DND-41 (cell line): Measurements from ENCODE around the gene IFT74.
A peak's percentile ranks its signal among the peaks of the same experiment; 100 is the strongest.

Experiments
- ATAC-seq: fragments of 200-7000 bp; cut with Tn5 transposase; 3 replicates; pipeline ENCODE4 v1.9.1; 2021; ENCODE audit warnings: low read depth; ENCODE audit not compliant: insufficient read depth
- DNase-seq: peaks from one replicate; pipeline ENCODE4 v3.0.0-alpha.2; 2020
- H2AFZ ChIP-seq: 2 replicates; pipeline ENCODE4 v1.6.0; 2012; ENCODE audit warnings: low read depth, low read length
- H3K27ac ChIP-seq: 2 replicates; pipeline ENCODE4 v1.5.1; 2012; ENCODE audit warnings: low read length, inconsistent platforms
- H3K27me3 ChIP-seq: fragments of 200-600 bp; sonication (generic); 2 replicates; pipeline ENCODE4 v1.6.0; 2012; ENCODE audit warnings: low read length, mild to moderate bottlenecking, inconsistent platforms; ENCODE audit not compliant: insufficient read depth, poor library complexity
- H3K36me3 ChIP-seq: 2 replicates; pipeline ENCODE4 v1.5.1; 2012; ENCODE audit warnings: low read length, inconsistent platforms; ENCODE audit not compliant: insufficient read depth
- H3K4me1 ChIP-seq: 2 replicates; pipeline ENCODE4 v1.5.1; 2012; ENCODE audit warnings: mild to moderate bottlenecking, low read length; ENCODE audit not compliant: insufficient read depth
- H3K4me2 ChIP-seq: 2 replicates; pipeline ENCODE4 v1.6.0; 2012; ENCODE audit warnings: mild to moderate bottlenecking, moderate library complexity, low read length, inconsistent platforms; ENCODE audit not compliant: insufficient read depth
- H3K4me3 ChIP-seq, 2 experiments: fragments of 200-600 bp in 1 of 2; shearing (Covaris generic) in 1 of 2; 2 replicates each; pipeline ENCODE4 v1.5.1; 2012 to 2016; ENCODE audit warnings: inconsistent platforms in 2 of 2, low read length in 2 of 2, mild to moderate bottlenecking in 2 of 2, low read depth in 1 of 2, moderate library complexity in 1 of 2
- H3K79me2 ChIP-seq: 2 replicates; pipeline ENCODE4 v1.6.0; 2012; ENCODE audit warnings: low read length, inconsistent platforms; ENCODE audit not compliant: insufficient read depth
- H3K9ac ChIP-seq: 2 replicates; pipeline ENCODE4 v1.6.0; 2012; ENCODE audit warnings: low read depth, mild to moderate bottlenecking, inconsistent platforms, low read length, moderate library complexity
- H3K9me3 ChIP-seq: 2 replicates; pipeline ENCODE4 v1.5.1; 2012; ENCODE audit warnings: low read length, moderate library complexity, mild to moderate bottlenecking, inconsistent platforms; ENCODE audit not compliant: insufficient read depth, severe bottlenecking
- H4K20me1 ChIP-seq: 2 replicates; pipeline ENCODE4 v1.6.0; 2012; ENCODE audit warnings: low read length; ENCODE audit not compliant: insufficient read depth
- EZH2 ChIP-seq: IDR thresholded peaks from 3 replicates; pipeline ENCODE4 v1.6.1; 2012; ENCODE audit warnings: borderline replicate concordance, low read depth, mild to moderate bottlenecking, moderate library complexity, low read length, inconsistent platforms; ENCODE audit not compliant: severe bottlenecking
- TF ChIP-seq, protein P1 (sequence below): IDR thresholded peaks from 2 replicates; pipeline ENCODE4 v1.5.1; 2012; ENCODE audit warnings: borderline replicate concordance, low read length, moderate library complexity, mild to moderate bottlenecking; ENCODE audit not compliant: poor library complexity, severe bottlenecking; ENCODE audit errors: extremely low read depth

IFT74 gene

DNA sequence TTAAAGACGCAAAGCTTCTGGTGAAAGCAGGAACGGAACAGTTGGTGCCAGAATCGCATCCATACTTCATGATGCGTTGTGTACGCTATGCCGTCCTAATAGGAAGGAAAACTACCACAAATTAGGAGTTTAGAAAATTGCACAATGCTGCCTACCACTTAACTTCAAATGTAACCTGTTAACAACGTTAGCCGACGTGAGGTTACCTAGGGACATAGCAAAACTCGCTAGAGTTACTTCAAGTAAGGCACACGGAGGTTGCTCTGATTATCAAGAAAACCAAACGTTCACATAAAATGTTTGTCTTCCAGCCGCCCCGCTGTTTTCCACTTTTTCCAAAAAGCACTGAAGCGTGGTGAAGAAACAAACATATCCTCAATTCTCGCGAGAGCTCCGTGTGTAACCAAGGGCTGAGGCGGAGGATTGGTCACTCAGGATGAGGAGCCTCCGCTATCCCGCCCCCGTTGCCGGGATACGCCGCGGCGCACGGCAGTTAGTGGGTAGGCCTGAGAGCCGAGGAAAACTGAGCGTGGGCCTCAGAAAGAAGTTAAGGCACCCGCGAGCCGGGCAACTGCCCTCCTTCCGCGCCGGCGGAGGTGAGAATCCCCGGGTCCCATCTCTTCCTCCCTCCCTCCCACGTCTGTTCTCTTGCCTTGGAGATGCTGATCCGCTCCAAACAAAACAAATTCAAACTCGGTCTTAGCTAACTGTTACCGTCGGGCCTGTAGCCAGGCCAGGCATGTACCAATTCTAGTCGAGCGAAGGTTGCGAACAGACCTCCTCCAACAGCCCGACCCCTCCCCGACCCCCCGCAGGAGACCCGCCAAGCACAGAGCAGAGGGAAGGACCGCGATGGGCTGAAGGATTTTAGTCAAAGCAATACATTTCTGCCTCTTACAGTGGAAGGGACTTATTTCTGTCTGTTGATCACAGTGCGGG, at the start of gene IFT74:
Gene IFT74, plus strand, starts transcription at position 492 of the 939 bp plus-strand sequence. CDS start 5,556 bp downstream, outside the sequence.
- Histone ChIP-seq H3K4me1 (peaks cover 28% of the 10 kb centered on the region), H4K20me1 (no peaks in the 10 kb centered on the region), H3K9me3 (no peaks in the 10 kb centered on the region), H3K27ac (peak within 1 kb of the TSS; percentile 95), H3K36me3 (no peaks in the 10 kb centered on the region), H3K79me2 (peaks cover 25% of the 10 kb centered on the region), H2AFZ (peak within 1 kb of the TSS; percentile 96), H3K9ac (peak within 1 kb of the TSS; percentile 75), H3K4me2 (peak within 1 kb of the TSS; percentile 70), H3K4me3 (peak within 1 kb of the TSS; percentile 38 to 67), H3K27me3 (no peaks in the 10 kb centered on the region)
- DNase-seq (peak; percentile 93), ATAC-seq (peak; percentile 99)
- TF ChIP-seq, protein P1, sequence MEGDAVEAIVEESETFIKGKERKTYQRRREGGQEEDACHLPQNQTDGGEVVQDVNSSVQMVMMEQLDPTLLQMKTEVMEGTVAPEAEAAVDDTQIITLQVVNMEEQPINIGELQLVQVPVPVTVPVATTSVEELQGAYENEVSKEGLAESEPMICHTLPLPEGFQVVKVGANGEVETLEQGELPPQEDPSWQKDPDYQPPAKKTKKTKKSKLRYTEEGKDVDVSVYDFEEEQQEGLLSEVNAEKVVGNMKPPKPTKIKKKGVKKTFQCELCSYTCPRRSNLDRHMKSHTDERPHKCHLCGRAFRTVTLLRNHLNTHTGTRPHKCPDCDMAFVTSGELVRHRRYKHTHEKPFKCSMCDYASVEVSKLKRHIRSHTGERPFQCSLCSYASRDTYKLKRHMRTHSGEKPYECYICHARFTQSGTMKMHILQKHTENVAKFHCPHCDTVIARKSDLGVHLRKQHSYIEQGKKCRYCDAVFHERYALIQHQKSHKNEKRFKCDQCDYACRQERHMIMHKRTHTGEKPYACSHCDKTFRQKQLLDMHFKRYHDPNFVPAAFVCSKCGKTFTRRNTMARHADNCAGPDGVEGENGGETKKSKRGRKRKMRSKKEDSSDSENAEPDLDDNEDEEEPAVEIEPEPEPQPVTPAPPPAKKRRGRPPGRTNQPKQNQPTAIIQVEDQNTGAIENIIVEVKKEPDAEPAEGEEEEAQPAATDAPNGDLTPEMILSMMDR, result no peak
- no peak for TF ChIP-seq EZH2

DNA sequence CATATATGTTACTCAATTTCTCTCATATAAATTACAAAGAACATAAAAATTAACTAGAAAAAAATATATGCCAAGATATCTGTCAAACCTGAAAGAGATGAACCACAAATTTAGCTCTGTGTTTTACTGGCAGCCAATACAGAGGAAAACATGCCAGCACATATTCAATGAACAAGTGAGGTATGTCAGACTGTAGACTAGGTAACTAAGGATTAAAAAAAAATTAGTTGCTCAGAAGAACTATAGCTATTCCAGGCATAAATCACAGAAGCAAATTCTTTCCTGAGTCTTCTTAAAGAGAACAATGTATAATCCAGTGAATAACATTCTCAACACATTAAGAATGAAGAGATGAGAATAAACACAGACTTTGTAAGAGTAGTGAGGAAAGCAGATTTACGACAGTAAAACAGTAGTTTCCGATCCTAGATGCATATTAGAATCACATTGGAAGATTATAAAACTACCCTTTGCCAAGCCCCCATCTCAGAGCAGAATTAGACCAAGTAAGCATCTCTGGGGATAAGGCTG, 43.0 kb upstream of the IFT74 start:
- Histone ChIP-seq H2AFZ (no peak overlapping the region), H4K20me1 (no peaks in the 10 kb centered on the region), H3K4me2 (no peak overlapping the region), H3K4me1 (no peaks in the 10 kb centered on the region), H3K36me3 (peaks cover 66% of the 10 kb centered on the region), H3K27ac (no peak overlapping the region), H3K4me3 (no peak overlapping the region), H3K9ac (no peak overlapping the region), H3K27me3 (no peaks in the 10 kb centered on the region), H3K79me2 (no peaks in the 10 kb centered on the region), H3K9me3 (no peaks in the 10 kb centered on the region)
- ATAC-seq, result no peak
- no peak for DNase-seq
- no peak for TF ChIP-seq EZH2
- TF ChIP-seq, protein P1, result no peak

- no peaks in the 10 kb centered on the region for H3K4me1 ChIP-seq
- ATAC-seq (no peak), DNase-seq (no peak)
- no peak overlapping the region for H3K4me3 ChIP-seq
- H3K27ac ChIP-seq, result no peak overlapping the region
- no peaks in the 10 kb centered on the region for H3K9me3 ChIP-seq
- H3K27me3 ChIP-seq, result no peaks in the 10 kb centered on the region
- H3K9ac ChIP-seq, result no peak overlapping the region
- no peaks in the 10 kb centered on the region for H3K79me2 ChIP-seq
- no peak overlapping the region for H3K4me2 ChIP-seq
- no peaks in the 10 kb centered on the region; the same call in 1 of the 2 replicates for H4K20me1 ChIP-seq
- TF ChIP-seq, protein P1, result no peak
- TF ChIP-seq EZH2, result no peak
- no peak overlapping the region for H2AFZ ChIP-seq
- H3K36me3 ChIP-seq, result peaks cover 96% of the 10 kb centered on the region
These were observed 36.5 kb upstream of the IFT74 start for GRCh38 chr9:26919698-26920097.
